ENCODE data around the gene COL7A1.

The COL7A1 gene

DNA sequence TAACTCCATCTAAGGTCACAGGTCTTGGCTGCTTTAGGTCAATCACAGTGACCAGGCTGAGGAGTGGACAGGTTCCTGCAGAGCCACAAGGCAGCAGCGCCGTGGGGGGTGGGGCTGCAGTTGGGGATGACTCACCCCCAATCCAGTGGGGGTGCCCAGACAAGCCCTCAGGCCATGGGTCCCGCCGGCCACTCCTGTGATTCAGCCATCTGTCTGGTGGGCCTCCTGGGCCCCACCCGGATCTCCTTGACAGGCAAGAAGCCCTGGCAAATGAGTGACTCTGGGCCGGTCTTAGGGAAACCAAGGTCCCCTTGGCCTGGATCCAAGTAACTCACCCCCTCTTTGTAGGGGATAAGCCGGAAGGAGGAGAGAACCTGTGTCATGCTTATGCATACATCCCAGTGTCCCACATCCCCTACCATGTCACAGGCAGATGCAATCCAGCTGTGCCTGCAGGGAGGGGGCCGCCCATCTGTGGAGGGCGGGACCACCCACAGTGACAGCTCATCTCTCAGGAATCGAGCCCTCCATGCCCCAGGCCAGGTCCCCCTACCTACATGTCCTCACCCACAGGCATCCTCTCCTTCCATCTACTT, 495 bp upstream of the COL7A1 start:
- no peak overlapping the region for H3K27ac ChIP-seq (ENCODE audit: low read depth, low read length)
- no peak overlapping the region for H3K4me3 ChIP-seq (ENCODE audit: low read length)
- H3K4me1 ChIP-seq (ENCODE audit: control insufficient read depth, insufficient read depth, low read length), result peaks cover 22% of the 10 kb centered on the region
- no peak overlapping the region for H3K9ac ChIP-seq (ENCODE audit: low read length)
- H3K36me3 ChIP-seq (ENCODE audit: control insufficient read depth, insufficient read depth, low read length), result peaks cover 23% of the 10 kb centered on the region
- peaks cover 4% of the 10 kb centered on the region for H3K27me3 ChIP-seq (ENCODE audit: control insufficient read depth, insufficient read depth, low read length)

- Histone ChIP-seq H3K27me3 (ENCODE audit: control insufficient read depth, insufficient read depth, low read length) (peaks cover 7% of the 10 kb centered on the region), H3K4me3 (ENCODE audit: low read length) (peak overlapping the region; percentile 7), H3K4me1 (ENCODE audit: control insufficient read depth, insufficient read depth, low read length) (peaks cover 21% of the 10 kb centered on the region), H3K36me3 (ENCODE audit: control insufficient read depth, insufficient read depth, low read length) (peaks cover 13% of the 10 kb centered on the region), H3K27ac (ENCODE audit: low read depth, low read length) (no peak overlapping the region), H3K9ac (ENCODE audit: low read length) (no peak overlapping the region)
Measured at GRCh38 chr3:48594417-48595049, 596 bp downstream of the COL7A1 start.

- Histone ChIP-seq H3K9ac (ENCODE audit: low read length) (no peak overlapping the region), H3K36me3 (ENCODE audit: control insufficient read depth, insufficient read depth, low read length) (peaks cover 1% of the 10 kb centered on the region), H3K27me3 (ENCODE audit: control insufficient read depth, insufficient read depth, low read length) (peaks cover 7% of the 10 kb centered on the region), H3K27ac (ENCODE audit: low read depth, low read length) (no peak overlapping the region), H3K4me3 (ENCODE audit: low read length) (no peak overlapping the region), H3K4me1 (ENCODE audit: control insufficient read depth, insufficient read depth, low read length) (peaks cover 9% of the 10 kb centered on the region)
Measured at GRCh38 chr3:48593337-48593736, 1.8 kb downstream of the COL7A1 start.

- H3K4me1 ChIP-seq (ENCODE audit: control insufficient read depth, insufficient read depth, low read length), result peaks cover 7% of the 10 kb centered on the region
- H3K4me3 ChIP-seq (ENCODE audit: low read length), result no peak overlapping the region
- H3K27ac ChIP-seq (ENCODE audit: low read depth, low read length), result no peak overlapping the region
- peaks cover 7% of the 10 kb centered on the region for H3K27me3 ChIP-seq (ENCODE audit: control insufficient read depth, insufficient read depth, low read length)
- H3K9ac ChIP-seq (ENCODE audit: low read length), result no peak overlapping the region
- no peaks in the 10 kb centered on the region for H3K36me3 ChIP-seq (ENCODE audit: control insufficient read depth, insufficient read depth, low read length)
Measured at GRCh38 chr3:48592519-48593087, 2.5 kb downstream of the COL7A1 start.

DNA sequence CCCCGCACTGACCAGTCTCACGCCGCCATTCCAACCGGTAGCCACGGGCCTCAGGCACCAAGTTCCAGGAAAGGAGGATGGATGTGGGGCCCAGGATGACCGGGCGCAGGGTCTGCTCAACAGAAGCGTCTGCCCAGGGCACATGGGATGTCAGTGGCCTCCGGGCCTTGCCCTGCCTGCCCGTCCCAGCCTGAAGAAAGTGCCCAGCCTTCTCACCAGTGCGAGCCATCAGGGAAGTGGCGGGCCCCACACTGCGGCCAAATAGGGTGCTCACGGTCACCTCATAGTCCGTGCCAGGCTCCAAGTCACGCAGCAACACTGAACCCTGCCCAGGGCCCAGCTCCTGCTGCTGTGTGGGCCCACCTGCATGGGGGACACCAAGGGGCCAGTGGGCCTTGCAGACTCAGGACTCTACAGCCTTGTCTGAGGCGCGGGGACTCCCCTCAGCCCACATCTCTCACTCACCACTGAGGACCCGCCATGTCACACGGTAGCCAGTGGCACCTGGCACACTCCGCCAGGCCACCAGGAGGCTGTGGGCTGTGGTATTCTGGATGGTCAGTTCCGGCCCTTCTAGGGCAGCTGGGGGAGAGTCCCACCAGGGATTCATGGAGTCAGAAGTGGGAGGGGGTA, 3.1 kb downstream of the COL7A1 start:
- Histone ChIP-seq H3K36me3 (ENCODE audit: control insufficient read depth, insufficient read depth, low read length) (no peaks in the 10 kb centered on the region), H3K27me3 (ENCODE audit: control insufficient read depth, insufficient read depth, low read length) (peaks cover 7% of the 10 kb centered on the region), H3K9ac (ENCODE audit: low read length) (no peak overlapping the region)

DNA sequence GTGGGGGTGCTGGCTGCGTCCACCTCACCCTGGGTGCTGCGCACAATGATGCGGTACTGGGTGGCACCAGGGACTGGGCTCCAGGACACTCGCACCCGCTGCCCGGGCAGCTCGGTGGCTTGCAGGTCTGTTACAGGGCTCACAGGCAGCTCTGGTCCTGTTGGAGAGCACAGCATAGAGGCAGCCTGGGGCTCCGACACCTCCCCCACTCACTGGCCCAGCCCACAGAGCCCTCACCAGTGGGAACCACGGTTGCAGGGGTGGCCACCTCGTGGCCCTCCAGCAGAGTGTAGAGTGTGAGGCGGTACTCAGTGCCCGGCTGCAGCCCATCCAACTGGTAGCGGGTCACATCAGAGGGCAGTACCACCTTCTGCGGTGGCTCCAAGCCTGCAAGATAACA, 3.7 kb downstream of the COL7A1 start:
- Histone ChIP-seq H3K36me3 (ENCODE audit: control insufficient read depth, insufficient read depth, low read length) (no peaks in the 10 kb centered on the region), H3K4me1 (ENCODE audit: control insufficient read depth, insufficient read depth, low read length) (peaks cover 7% of the 10 kb centered on the region), H3K27ac (ENCODE audit: low read depth, low read length) (no peak overlapping the region), H3K4me3 (ENCODE audit: low read length) (no peak overlapping the region), H3K27me3 (ENCODE audit: control insufficient read depth, insufficient read depth, low read length) (peaks cover 7% of the 10 kb centered on the region), H3K9ac (ENCODE audit: low read length) (no peak overlapping the region)

More for the DNA sequence above, 3.1 kb downstream of the COL7A1 start:
- Histone ChIP-seq H3K4me3 (ENCODE audit: low read length) (no peak overlapping the region), H3K4me1 (ENCODE audit: control insufficient read depth, insufficient read depth, low read length) (peaks cover 7% of the 10 kb centered on the region), H3K27ac (ENCODE audit: low read depth, low read length) (no peak overlapping the region)

GRCh38 chr3:48588230-48588629, 6.9 kb downstream of the COL7A1 start:
- peaks cover 3% of the 10 kb centered on the region for H3K27me3 ChIP-seq (ENCODE audit: control insufficient read depth, insufficient read depth, low read length)
- no peak overlapping the region for H3K27ac ChIP-seq (ENCODE audit: low read depth, low read length)
- H3K4me3 ChIP-seq (ENCODE audit: low read length), result no peak overlapping the region
- no peaks in the 10 kb centered on the region for H3K36me3 ChIP-seq (ENCODE audit: control insufficient read depth, insufficient read depth, low read length)
- H3K4me1 ChIP-seq (ENCODE audit: control insufficient read depth, insufficient read depth, low read length), result no peaks in the 10 kb centered on the region
- H3K9ac ChIP-seq (ENCODE audit: low read length), result no peak overlapping the region

DNA sequence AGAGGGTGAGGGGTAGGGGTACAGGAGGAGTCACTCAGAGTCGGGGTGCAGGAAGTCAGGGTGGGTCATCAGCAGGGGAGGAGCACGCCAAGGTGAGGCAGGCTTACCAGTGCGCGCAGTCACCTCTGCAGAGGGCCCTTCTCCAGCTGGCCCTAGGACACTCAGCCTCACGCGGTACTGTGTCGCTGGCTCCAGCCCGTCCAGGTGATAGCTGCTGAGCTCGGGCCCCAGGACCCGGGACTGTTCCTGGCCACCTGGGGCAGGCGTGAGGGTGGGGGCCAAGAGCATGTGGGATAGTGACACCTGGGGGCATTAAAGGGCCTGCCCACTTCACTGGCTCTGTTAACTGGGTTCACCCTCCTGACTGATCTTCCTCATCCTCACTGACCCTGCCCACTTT, 7.4 kb downstream of the COL7A1 start:
- Histone ChIP-seq H3K4me1 (ENCODE audit: control insufficient read depth, insufficient read depth, low read length) (no peaks in the 10 kb centered on the region), H3K27ac (ENCODE audit: low read depth, low read length) (no peak overlapping the region), H3K9ac (ENCODE audit: low read length) (no peak overlapping the region), H3K36me3 (ENCODE audit: control insufficient read depth, insufficient read depth, low read length) (no peaks in the 10 kb centered on the region), H3K4me3 (ENCODE audit: low read length) (no peak overlapping the region), H3K27me3 (ENCODE audit: control insufficient read depth, insufficient read depth, low read length) (peaks cover 3% of the 10 kb centered on the region)

- Histone ChIP-seq H3K4me3 (ENCODE audit: low read length) (no peak overlapping the region), H3K27ac (ENCODE audit: low read depth, low read length) (no peak overlapping the region), H3K27me3 (ENCODE audit: control insufficient read depth, insufficient read depth, low read length) (peaks cover 2% of the 10 kb centered on the region), H3K4me1 (ENCODE audit: control insufficient read depth, insufficient read depth, low read length) (no peaks in the 10 kb centered on the region), H3K36me3 (ENCODE audit: control insufficient read depth, insufficient read depth, low read length) (no peaks in the 10 kb centered on the region), H3K9ac (ENCODE audit: low read length) (no peak overlapping the region)
Measured at GRCh38 chr3:48585411-48585810, 9.7 kb downstream of the COL7A1 start.

DNA sequence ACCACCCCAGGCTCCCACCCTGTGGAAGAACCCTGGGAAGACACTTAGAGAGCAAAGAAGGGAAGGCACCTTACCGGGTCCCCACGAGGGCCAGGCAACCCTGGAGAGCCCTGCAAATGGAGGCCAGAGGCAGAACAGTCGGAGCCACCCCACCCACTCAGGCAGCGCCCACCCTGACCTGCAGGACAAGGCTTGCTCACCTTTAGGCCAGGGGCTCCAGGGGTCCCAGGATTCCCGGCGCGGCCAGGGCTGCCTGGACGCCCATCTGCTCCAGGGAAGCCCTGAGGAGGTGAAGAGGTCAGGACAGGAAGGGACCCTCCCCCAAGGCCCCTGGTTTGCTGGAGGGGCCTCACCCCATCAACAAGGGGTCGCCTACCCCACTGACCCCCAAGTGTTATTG, 10.3 kb downstream of the COL7A1 start:
- H3K27me3 ChIP-seq (ENCODE audit: control insufficient read depth, insufficient read depth, low read length), result no peaks in the 10 kb centered on the region
- no peak overlapping the region for H3K4me3 ChIP-seq (ENCODE audit: low read length)
- H3K27ac ChIP-seq (ENCODE audit: low read depth, low read length), result no peak overlapping the region
- H3K4me1 ChIP-seq (ENCODE audit: control insufficient read depth, insufficient read depth, low read length), result no peaks in the 10 kb centered on the region
- H3K9ac ChIP-seq (ENCODE audit: low read length), result no peak overlapping the region
- H3K36me3 ChIP-seq (ENCODE audit: control insufficient read depth, insufficient read depth, low read length), result no peaks in the 10 kb centered on the region

DNA sequence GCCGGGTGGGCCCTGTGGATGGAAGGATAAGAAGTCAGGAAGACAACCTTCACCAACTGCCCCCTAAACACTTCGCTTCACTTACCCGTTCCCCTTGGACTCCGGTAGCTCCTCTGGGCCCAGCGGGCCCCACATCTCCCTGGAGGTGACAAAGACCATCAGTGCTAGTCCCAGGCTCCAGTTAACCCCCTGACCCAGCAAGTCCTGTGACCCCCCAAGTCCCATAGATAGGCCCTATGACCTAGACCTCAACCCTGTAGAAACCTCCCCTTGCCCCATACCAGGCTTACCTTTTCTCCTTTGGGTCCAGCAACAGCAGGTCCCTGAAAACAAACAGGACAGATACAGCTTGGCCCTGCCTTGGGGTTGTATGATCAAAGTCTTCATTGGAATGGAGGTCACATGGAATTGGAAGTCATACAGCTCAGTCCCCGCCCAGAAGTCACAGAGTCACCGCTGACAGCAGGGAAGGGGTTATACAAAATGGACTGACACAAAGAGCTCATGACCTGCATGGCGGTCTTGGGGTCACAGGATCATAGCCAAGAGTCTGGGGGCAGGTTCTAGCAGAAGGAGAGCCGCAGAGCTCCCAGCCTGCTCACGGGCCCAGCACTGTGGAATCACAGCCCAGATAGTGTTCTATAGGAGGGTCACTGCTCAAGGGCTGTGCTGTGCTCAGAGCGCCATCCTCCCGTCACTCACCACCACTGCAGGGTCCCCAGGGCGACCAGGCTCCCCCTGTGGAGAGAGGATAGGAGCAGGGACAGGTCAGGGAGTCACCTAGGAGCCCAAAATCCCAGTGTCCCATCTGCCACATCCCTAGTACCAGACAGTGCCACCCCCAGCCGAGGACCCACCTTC, 13.3 kb downstream of the COL7A1 start:
- no peaks in the 10 kb centered on the region for H3K36me3 ChIP-seq (ENCODE audit: control insufficient read depth, insufficient read depth, low read length)
- no peaks in the 10 kb centered on the region for H3K27me3 ChIP-seq (ENCODE audit: control insufficient read depth, insufficient read depth, low read length)
- no peaks in the 10 kb centered on the region for H3K4me1 ChIP-seq (ENCODE audit: control insufficient read depth, insufficient read depth, low read length)

GRCh38 chr3:48576647-48577046, 18.5 kb downstream of the COL7A1 start:
- no peak overlapping the region for H3K9ac ChIP-seq (ENCODE audit: low read length)

More for the DNA sequence above, 13.3 kb downstream of the COL7A1 start:
- Histone ChIP-seq H3K27ac (ENCODE audit: low read depth, low read length) (no peak overlapping the region), H3K9ac (ENCODE audit: low read length) (no peak overlapping the region), H3K4me3 (ENCODE audit: low read length) (no peak overlapping the region)

More at GRCh38 chr3:48576647-48577046, 18.5 kb downstream of the COL7A1 start:
- Histone ChIP-seq H3K36me3 (ENCODE audit: control insufficient read depth, insufficient read depth, low read length) (no peaks in the 10 kb centered on the region), H3K27ac (ENCODE audit: low read depth, low read length) (no peak overlapping the region), H3K4me3 (ENCODE audit: low read length) (no peak overlapping the region), H3K27me3 (ENCODE audit: control insufficient read depth, insufficient read depth, low read length) (no peaks in the 10 kb centered on the region), H3K4me1 (ENCODE audit: control insufficient read depth, insufficient read depth, low read length) (no peaks in the 10 kb centered on the region)
